ENCODE results near the gene RTL5. TPM values are rescaled to one million over a fixed set of nuclear protein-coding genes. Genes with fewer than 3 reads are reported as not detected.

RTL5 gene
- total RNA-seq, 1 donor from 2014 or later = 36.4 TPM

DNA sequence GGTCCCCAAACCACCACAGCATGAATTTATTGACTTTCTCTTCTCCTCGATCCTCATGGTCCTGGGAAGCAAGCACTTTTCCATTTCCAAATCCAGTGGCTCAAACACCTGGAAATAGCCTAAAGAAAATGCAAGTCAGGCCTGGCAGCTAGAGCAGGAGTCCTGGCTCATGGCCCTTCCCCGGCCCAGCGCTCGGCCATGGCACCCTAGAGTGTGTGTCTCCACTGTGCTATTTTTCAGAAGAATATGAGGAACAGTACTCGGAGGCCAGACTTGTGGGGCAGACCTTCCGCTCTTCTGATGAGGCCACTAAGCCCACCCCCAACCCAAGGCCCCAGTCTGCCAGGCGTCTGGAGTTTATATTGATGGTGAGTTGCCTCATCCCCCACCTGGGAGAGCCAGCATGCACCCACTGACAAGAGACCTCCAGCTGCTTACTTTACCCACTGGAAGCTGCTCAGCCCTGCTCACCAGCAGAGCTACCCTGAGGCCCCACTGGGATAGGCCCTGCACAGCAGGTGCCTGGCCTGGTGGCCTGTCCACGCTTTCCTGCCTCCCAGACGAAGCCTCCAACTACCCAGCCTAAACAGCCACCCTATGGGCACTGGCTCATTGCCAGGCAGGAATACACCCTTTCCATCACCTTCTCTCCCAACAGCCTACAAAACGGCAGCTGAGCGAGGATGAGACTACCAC lies 2.3 kb upstream of the RTL5 start:
- H3K27me3 Mint-ChIP-seq (ENCODE audit: low read depth) = no peaks in the 10 kb centered on the region
- peaks cover 20% of the 10 kb centered on the region for H3K9me3 Mint-ChIP-seq
- H3K27ac Mint-ChIP-seq = no peak overlapping the region
- no peak for DNase-seq (ENCODE audit: low spot score in 2 of 2, unreplicated experiment in 2 of 2)
- no peak for TF ChIP-seq CTCF (IDR thresholded peaks at IDR 0.05; ENCODE audit: unreplicated experiment)
- peaks cover 14% of the 10 kb centered on the region for H3K36me3 Mint-ChIP-seq
- no peak overlapping the region for H3K4me3 Mint-ChIP-seq
- peaks cover 19% of the 10 kb centered on the region for H3K4me1 Mint-ChIP-seq

GRCh38 chrX:72132456-72132855 lies 741 bp upstream of the RTL5 start:
- Mint-ChIP-seq H3K4me1 (peaks cover 33% of the 10 kb centered on the region), H3K36me3 (peaks cover 14% of the 10 kb centered on the region), H3K9me3 (peaks cover 22% of the 10 kb centered on the region), H3K27ac (peak overlapping the region; percentile 84), H3K4me3 (peak overlapping the region; percentile 70), H3K27me3 (ENCODE audit: low read depth) (no peaks in the 10 kb centered on the region)
- DNase-seq (ENCODE audit: low spot score in 2 of 2, unreplicated experiment in 2 of 2) = no peak
- TF ChIP-seq CTCF (IDR thresholded peaks at IDR 0.05; ENCODE audit: unreplicated experiment) = no peak

GRCh38 chrX:72130762-72131250 lies 909 bp downstream of the RTL5 start:
- H3K27me3 Mint-ChIP-seq (ENCODE audit: low read depth) = no peaks in the 10 kb centered on the region
- peak overlapping the region; percentile 53 for H3K27ac Mint-ChIP-seq
- no peak for DNase-seq (ENCODE audit: low spot score in 2 of 2, unreplicated experiment in 2 of 2)
- TF ChIP-seq CTCF (IDR thresholded peaks at IDR 0.05; ENCODE audit: unreplicated experiment) = no peak
- H3K9me3 Mint-ChIP-seq = peaks cover 22% of the 10 kb centered on the region
- peaks cover 14% of the 10 kb centered on the region for H3K36me3 Mint-ChIP-seq
- peak overlapping the region; percentile 68 for H3K4me3 Mint-ChIP-seq
- H3K4me1 Mint-ChIP-seq = peaks cover 49% of the 10 kb centered on the region

DNA sequence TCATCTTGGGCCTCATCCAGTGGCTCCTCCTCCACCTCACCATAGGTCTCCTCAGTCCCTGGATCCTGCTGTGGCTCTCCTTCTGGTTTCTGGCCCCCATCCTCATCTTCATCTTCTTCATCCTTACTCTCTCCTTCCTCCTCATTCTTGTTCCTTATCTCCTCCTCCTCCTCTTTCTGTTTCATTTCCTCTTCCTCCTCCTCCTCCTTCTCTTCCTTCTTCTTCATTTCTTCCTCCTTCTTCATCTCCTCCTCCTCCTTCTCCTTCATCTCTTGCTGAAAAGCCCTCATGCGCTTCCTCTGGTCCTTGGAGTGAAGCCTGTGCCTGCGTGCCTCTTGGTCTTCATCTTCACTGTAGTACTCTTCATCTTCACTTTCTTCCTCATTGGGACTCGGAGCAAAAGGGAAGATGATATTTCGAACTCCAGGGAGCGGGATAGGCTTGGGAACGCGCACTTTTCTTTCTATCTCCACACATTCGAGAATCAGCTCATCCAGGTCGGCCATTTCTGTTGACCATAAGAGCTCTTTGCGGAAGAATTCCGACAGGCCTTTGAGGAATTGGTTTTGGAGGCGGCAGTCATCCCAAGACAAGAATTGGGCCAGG lies 1.5 kb downstream of the RTL5 start:
- Mint-ChIP-seq H3K9me3 (peaks cover 23% of the 10 kb centered on the region), H3K27me3 (ENCODE audit: low read depth) (no peaks in the 10 kb centered on the region), H3K4me1 (peaks cover 54% of the 10 kb centered on the region), H3K36me3 (peaks cover 14% of the 10 kb centered on the region), H3K4me3 (peak overlapping the region; percentile 68), H3K27ac (peak overlapping the region; percentile 3)
- TF ChIP-seq CTCF (IDR thresholded peaks at IDR 0.05; ENCODE audit: unreplicated experiment) = no peak
- DNase-seq (ENCODE audit: low spot score in 2 of 2, unreplicated experiment in 2 of 2) = no peak

DNA sequence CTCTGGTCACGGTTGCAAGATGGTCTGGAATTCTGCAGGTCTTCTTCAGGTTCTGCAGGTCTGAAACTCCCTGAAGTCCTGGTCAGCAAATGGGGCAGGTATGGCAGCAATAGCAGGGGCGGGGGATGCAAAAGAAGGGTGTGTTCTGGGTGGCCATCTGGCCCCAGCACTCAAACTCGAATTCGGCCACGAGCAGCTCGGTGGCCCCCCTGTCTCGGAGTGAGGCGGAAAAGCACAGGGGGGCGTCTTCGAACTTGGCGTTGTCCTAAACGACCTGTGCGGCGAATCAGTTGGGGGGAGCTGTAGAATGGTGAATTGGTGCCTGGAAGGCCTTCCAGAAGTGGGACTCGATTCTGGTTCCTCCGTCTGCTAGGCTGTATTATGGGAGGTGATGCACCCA lies 2.1 kb downstream of the RTL5 start:
- Mint-ChIP-seq H3K27me3 (ENCODE audit: low read depth) (no peaks in the 10 kb centered on the region), H3K4me3 (peak overlapping the region; percentile 47), H3K9me3 (peaks cover 28% of the 10 kb centered on the region), H3K36me3 (peaks cover 14% of the 10 kb centered on the region), H3K27ac (no peak overlapping the region), H3K4me1 (peaks cover 60% of the 10 kb centered on the region)
- TF ChIP-seq CTCF (IDR thresholded peaks at IDR 0.05; ENCODE audit: unreplicated experiment) = no peak
- no peak for DNase-seq (ENCODE audit: low spot score in 2 of 2, unreplicated experiment in 2 of 2)

Measured in mesothelial cell of epicardium (in vitro differentiated cells).